T-cell (primary cell): ENCODE results near the gene HECW1. TPM values are rescaled to one million over a fixed set of nuclear protein-coding genes. Genes with fewer than 3 reads are reported as not detected.

Experiments
- ATAC-seq, 4 experiments: fragments of 200-7000 bp in 3 of 4; fragments of 150-1000 bp in 1 of 4; cut with Tn5 transposase; replicated peaks in 1 of 4; 1 replicate in 3 of 4; 2 replicates in 1 of 4; pipeline ENCODE4 v1.10.0; 2021; ENCODE audit warnings: moderate library complexity in 3 of 4, mild to moderate bottlenecking in 2 of 4, moderate number of reproducible peaks in 1 of 4
- CTCF ChIA-PET, 2 donors: fragments of 300-600 bp; sonication (Branson Sonifier 250); formaldehyde crosslinking; loops; one replicate each; lab custom pipeline; 2022; ENCODE audit warnings: antibody characterized with exemption in 2 of 2; lab: Charles Lee
- POLR2A ChIA-PET, 2 donors: fragments of 300-600 bp; sonication (Branson Sonifier 250); formaldehyde crosslinking; loops; one replicate each; lab custom pipeline; 2022; ENCODE audit warnings: antibody characterized with exemption in 2 of 2; lab: Charles Lee
- DNase-seq, 35 experiments: peaks; one replicate each; pipeline versions ENCODE4 v3.0.0 to v3.0.0-alpha.2; 2013 to 2023
- H3K27ac ChIP-seq: one replicate; pipeline ENCODE4 v1.5.1; 2013; ENCODE audit warnings: low read length
- H3K27me3 ChIP-seq, 2 experiments: replicated peaks in 1 of 2; 1 replicate in 1 of 2; 2 replicates in 1 of 2; pipeline versions ENCODE4 v1.6.1 to v1.7.0; 2013; ENCODE audit warnings: low read length in 1 of 2, mixed read lengths in 1 of 2; ENCODE audit not compliant: control insufficient read depth in 2 of 2, insufficient read depth in 2 of 2; ENCODE audit errors: extremely low read depth in 1 of 2
- H3K36me3 ChIP-seq, 2 donors: 1 replicate in 1 of 2; 2 replicates in 1 of 2; pipeline versions ENCODE4 v1.6.1 to v1.7.0; 2013; ENCODE audit warnings: low read length in 1 of 2; ENCODE audit not compliant: control insufficient read depth in 2 of 2, insufficient read depth in 1 of 2; ENCODE audit errors: extremely low read depth in 1 of 2
- H3K4me1 ChIP-seq, 2 experiments: 1 replicate in 1 of 2; 2 replicates in 1 of 2; pipeline versions ENCODE4 v1.6.1 to v1.7.0; 2013; ENCODE audit warnings: low read length in 2 of 2, mixed read lengths in 1 of 2; ENCODE audit not compliant: insufficient read depth in 2 of 2, control insufficient read depth in 1 of 2; ENCODE audit errors: extremely low read depth in 1 of 2
- H3K4me3 ChIP-seq, 2 donors: 1 replicate in 1 of 2; 2 replicates in 1 of 2; pipeline versions ENCODE4 v1.5.1 to v1.7.0; 2013; ENCODE audit warnings: mild to moderate bottlenecking in 2 of 2, low read length in 1 of 2, moderate library complexity in 1 of 2; ENCODE audit not compliant: control insufficient read depth in 1 of 2; ENCODE audit errors: extremely low read depth in 1 of 2
- H3K9me3 ChIP-seq: 2 replicates; pipeline ENCODE4 v1.7.0; 2013
- H3K27ac Mint-ChIP-seq, 2 donors: one replicate each; pipeline ENCODE4 v1.8.0; 2020 to 2021; ENCODE audit warnings: mild to moderate bottlenecking in 2 of 2, mixed read lengths in 2 of 2
- H3K27me3 Mint-ChIP-seq, 2 donors: one replicate each; pipeline ENCODE4 v1.8.0; 2021 to 2022; ENCODE audit warnings: mixed read lengths in 2 of 2
- H3K36me3 Mint-ChIP-seq: one replicate; pipeline ENCODE4 v1.8.0; 2021; ENCODE audit warnings: mixed read lengths
- H3K4me1 Mint-ChIP-seq, 3 donors: one replicate each; pipeline ENCODE4 v1.8.0; 2020 to 2022; ENCODE audit warnings: mixed read lengths in 3 of 3, mild to moderate bottlenecking in 1 of 3
- H3K4me3 Mint-ChIP-seq, 3 donors: one replicate each; pipeline ENCODE4 v1.8.0; 2020 to 2022; ENCODE audit warnings: mild to moderate bottlenecking in 3 of 3, mixed read lengths in 3 of 3, moderate library complexity in 3 of 3
- H3K9me3 Mint-ChIP-seq, 3 donors: one replicate each; pipeline ENCODE4 v1.8.0; 2020 to 2022; ENCODE audit warnings: mixed read lengths in 3 of 3
- WGBS: methylation state at CpG from one replicate; pipeline ENCODE4 v1.1.5; 2013; ENCODE audit warnings: missing lambda C conversion rate; ENCODE audit not compliant: insufficient coverage; 5-methylcytosine and 5-hydroxymethylcytosine counted together
- total RNA-seq, 35 experiments: library from RNA in 6 of 35; stranded (reverse) in 6 of 35; fragments of 120-200 nt in 1 of 35; gene quantifications; one replicate each; pipeline versions ENCODE4 v1.2.1 to v1.2.4 and lab custom pipeline; 2013 to 2026

Gene HECW1
- total RNA-seq, 5 donors from 2014 or later (not counting 1 experiment from before 2014, with no cell fraction given) = not detected

- H3K4me1 ChIP-seq = peaks cover 0 to 2% of the 10 kb centered on the region in 2 experiments
- no peaks in the 10 kb centered on the region for H3K36me3 ChIP-seq
- DNase-seq (peak in 21 of 35 experiments; percentile 5 to 34 (median 16)), ATAC-seq (peak in 1 of 4 experiments; percentile 47)
- peaks cover 0 to 7% (median 3%) of the 10 kb centered on the region in 3 donors for H3K4me1 Mint-ChIP-seq
- no peaks in the 10 kb centered on the region for H3K9me3 ChIP-seq
- H3K27ac Mint-ChIP-seq = no peak overlapping the region
- WGBS = 83% methylated on average over 1 of the region's 3 CpGs
- POLR2A ChIA-PET = no interaction called here
- H3K36me3 Mint-ChIP-seq = no peaks in the 10 kb centered on the region
- H3K9me3 Mint-ChIP-seq = peaks cover 0 to 3% (median 0%) of the 10 kb centered on the region in 3 donors
- peaks cover 54 to 56% of the 10 kb centered on the region in 2 donors for H3K27me3 Mint-ChIP-seq
- no peak overlapping the region for H3K4me3 Mint-ChIP-seq
- H3K27ac ChIP-seq = no peak overlapping the region
- CTCF ChIA-PET = interaction anchor here (0.6 to 1.2 kb wide), 3 partner anchors 13 to 1612 kb away, joined by 3 to 9 read pairs (median 3); no protein-coding TSS in a partner anchor
- H3K27me3 ChIP-seq = peaks cover 17 to 26% of the 10 kb centered on the region in 2 experiments
- H3K4me3 ChIP-seq = no peak overlapping the region
These were observed 4.0 kb upstream of the HECW1 start for GRCh38 chr7:43108255-43109011.

GRCh38 chr7:43110791-43111535, 1.5 kb upstream of the HECW1 start:
- H3K27ac Mint-ChIP-seq = no peak overlapping the region
- no peak for DNase-seq
- peaks cover 0 to 2% of the 10 kb centered on the region in 2 experiments for H3K4me1 ChIP-seq
- peaks cover 31 to 33% of the 10 kb centered on the region in 2 experiments for H3K27me3 ChIP-seq
- H3K27me3 Mint-ChIP-seq = peaks cover 65 to 70% of the 10 kb centered on the region in 2 donors
- H3K36me3 ChIP-seq = no peaks in the 10 kb centered on the region
- ATAC-seq = no peak
- H3K4me1 Mint-ChIP-seq = peaks cover 0 to 18% (median 9%) of the 10 kb centered on the region in 3 donors
- H3K4me3 Mint-ChIP-seq = peak overlapping the region in 1 of 3 donors; percentile 3
- no peak overlapping the region for H3K27ac ChIP-seq
- POLR2A ChIA-PET = no interaction called here
- CTCF ChIA-PET = no interaction called here
- H3K36me3 Mint-ChIP-seq = no peaks in the 10 kb centered on the region
- H3K9me3 ChIP-seq = no peaks in the 10 kb centered on the region
- WGBS = 69% methylated on average over 1 of the region's 3 CpGs
- no peak overlapping the region for H3K4me3 ChIP-seq
- peaks cover 0 to 3% (median 0%) of the 10 kb centered on the region in 3 donors for H3K9me3 Mint-ChIP-seq

DNA sequence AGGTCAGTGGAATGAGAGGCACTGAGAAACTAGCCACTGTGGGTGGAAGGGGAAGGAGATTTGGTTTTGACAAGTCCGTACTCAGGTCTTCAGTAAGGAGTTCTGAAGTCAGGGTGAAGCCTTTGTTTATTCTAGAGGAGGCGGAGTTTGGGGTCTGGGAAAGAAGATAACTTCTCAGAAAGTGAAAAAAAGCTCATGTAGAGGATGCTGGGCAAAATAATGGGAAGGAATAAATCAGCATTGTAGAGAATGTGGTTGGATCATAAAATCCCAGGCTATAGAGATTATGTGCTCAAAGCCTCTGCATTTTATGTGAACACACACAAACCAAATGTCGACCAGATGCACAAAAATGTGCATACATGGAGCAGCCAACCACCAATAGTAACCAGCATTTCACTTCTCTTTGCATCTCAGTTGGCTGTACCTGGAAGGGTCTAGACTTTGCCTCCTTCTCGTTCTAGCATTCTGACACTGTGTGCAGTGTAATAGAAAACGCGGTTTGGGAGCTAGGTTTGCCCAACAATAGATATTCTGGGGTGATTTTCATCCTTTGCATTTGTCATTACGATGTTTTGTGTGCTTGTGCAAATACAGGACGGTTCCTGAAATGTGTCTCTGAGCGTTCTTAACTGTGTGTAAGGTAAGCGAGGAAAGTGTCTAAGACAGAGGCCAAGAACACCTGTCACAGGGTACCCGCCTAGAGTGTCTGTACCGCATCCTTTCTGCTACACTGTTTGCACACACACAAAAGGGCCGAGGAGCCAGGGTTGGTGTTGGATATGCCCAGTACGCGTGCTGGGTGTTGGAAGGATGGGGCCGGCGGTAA, 603 bp upstream of the HECW1 start:
- H3K4me3 Mint-ChIP-seq = peak overlapping the region in 1 of 3 donors; percentile 33
- peaks cover 0 to 2% of the 10 kb centered on the region in 2 experiments for H3K4me1 ChIP-seq
- H3K4me3 ChIP-seq = no peak overlapping the region
- no peak overlapping the region for H3K27ac ChIP-seq
- CTCF ChIA-PET = no interaction called here
- no peak overlapping the region for H3K27ac Mint-ChIP-seq
- H3K27me3 Mint-ChIP-seq = peaks cover 69 to 75% of the 10 kb centered on the region in 2 donors
- peaks cover 0 to 18% (median 9%) of the 10 kb centered on the region in 3 donors for H3K4me1 Mint-ChIP-seq
- H3K9me3 Mint-ChIP-seq = peaks cover 0 to 3% (median 0%) of the 10 kb centered on the region in 3 donors
- 29% methylated on average over 6 of the region's 17 CpGs for WGBS
- H3K36me3 ChIP-seq = no peaks in the 10 kb centered on the region
- no peaks in the 10 kb centered on the region for H3K9me3 ChIP-seq
- DNase-seq = no peak
- H3K27me3 ChIP-seq = peaks cover 31 to 40% of the 10 kb centered on the region in 2 experiments
- no peaks in the 10 kb centered on the region for H3K36me3 Mint-ChIP-seq
- ATAC-seq = no peak
- POLR2A ChIA-PET = no interaction called here

DNA sequence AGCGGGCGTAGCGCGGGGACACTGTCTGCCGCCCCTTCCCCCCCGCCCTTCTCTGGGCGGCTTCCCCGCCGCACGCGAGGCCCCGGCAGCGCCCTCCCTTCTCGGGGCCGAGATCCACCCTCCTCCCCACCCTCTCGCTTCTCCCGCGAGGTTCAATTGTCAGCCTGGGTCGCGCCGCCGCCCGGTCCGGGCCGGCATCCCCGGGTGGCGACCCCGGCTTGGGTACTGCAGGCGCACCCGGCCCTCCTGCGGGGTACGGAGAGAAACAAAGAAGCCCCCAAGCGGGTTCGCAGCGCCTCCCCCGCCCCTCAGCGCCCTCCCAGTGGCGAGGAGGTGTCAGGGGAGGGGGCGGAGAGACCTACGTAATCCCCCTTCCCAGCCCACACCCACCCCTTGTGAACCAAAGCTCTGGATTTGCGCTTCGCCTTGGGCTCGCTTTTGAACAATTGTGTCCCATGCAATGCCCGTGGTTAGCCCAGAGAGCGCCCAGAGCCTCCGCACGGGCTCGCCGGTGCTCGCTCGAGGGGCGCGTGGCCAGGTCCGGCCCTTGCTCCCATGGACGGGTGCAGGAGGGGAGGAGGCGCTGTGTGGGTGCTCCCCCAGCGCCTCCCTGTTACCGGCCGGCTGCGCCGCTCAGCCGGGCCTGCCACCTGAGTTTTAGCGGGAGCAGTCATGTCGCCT, 634 bp downstream of the HECW1 start:
- ATAC-seq = no peak
- Histone ChIP-seq H3K9me3 (no peaks in the 10 kb centered on the region), H3K36me3 (no peaks in the 10 kb centered on the region), H3K4me3 (no peak overlapping the region), H3K27me3 (peaks cover 28 to 38% of the 10 kb centered on the region in 2 experiments), H3K4me1 (peaks cover 0 to 2% of the 10 kb centered on the region in 2 experiments), H3K27ac (no peak overlapping the region)
- Mint-ChIP-seq H3K4me3 (no peak overlapping the region), H3K27me3 (peaks cover 74 to 78% of the 10 kb centered on the region in 2 donors), H3K36me3 (no peaks in the 10 kb centered on the region), H3K4me1 (peaks cover 0 to 18% (median 9%) of the 10 kb centered on the region in 3 donors), H3K9me3 (no peaks in the 10 kb centered on the region), H3K27ac (no peak overlapping the region)
- 3% methylated on average over 51 of the region's 64 CpGs for WGBS
- POLR2A ChIA-PET = no interaction called here
- CTCF ChIA-PET = no interaction called here
- DNase-seq = no peak

GRCh38 chr7:43113622-43114457, 1.4 kb downstream of the HECW1 start:
- Histone ChIP-seq H3K27ac (no peak overlapping the region), H3K4me1 (peaks cover 0 to 2% of the 10 kb centered on the region in 2 experiments), H3K27me3 (peaks cover 23 to 38% of the 10 kb centered on the region in 2 experiments), H3K9me3 (no peaks in the 10 kb centered on the region), H3K4me3 (peak overlapping the region in 1 of 2 donors; percentile 6), H3K36me3 (no peaks in the 10 kb centered on the region)
- H3K27ac Mint-ChIP-seq = no peak overlapping the region
- WGBS = 10% methylated on average over 29 of the region's 36 CpGs
- ATAC-seq (no peak), DNase-seq (no peak)
- POLR2A ChIA-PET = no interaction called here
- H3K27me3 Mint-ChIP-seq = peaks cover 67 to 75% of the 10 kb centered on the region in 2 donors
- H3K9me3 Mint-ChIP-seq = no peaks in the 10 kb centered on the region
- peaks cover 0 to 18% (median 9%) of the 10 kb centered on the region in 3 donors for H3K4me1 Mint-ChIP-seq
- CTCF ChIA-PET = no interaction called here
- no peaks in the 10 kb centered on the region for H3K36me3 Mint-ChIP-seq
- H3K4me3 Mint-ChIP-seq = peak overlapping the region in 1 of 3 donors; percentile 24
